K562 (cell line): Measurements from ENCODE around the gene SLC30A7. TPM values are rescaled to one million over a fixed set of nuclear protein-coding genes. Genes with fewer than 3 reads are reported as not detected.

Source experiments
- ARID3B ChIP-seq: fragments of 250-450 bp; sonication (Bioruptor Pico); IDR thresholded peaks from 2 replicates; pipeline ENCODE4 v1.4.0; 2020; ENCODE audit warnings: borderline replicate concordance
- CEBPG ChIP-seq, 3 experiments: fragments of 200-800 bp in 1 of 3; sonication (Bioruptor generic) in 1 of 3; sonication (generic) in 1 of 3; formaldehyde crosslinking in 1 of 3; IDR thresholded peaks in 2 of 3; conservative IDR thresholded peaks in 1 of 3; 2 replicates each; pipeline versions ENCODE4 v1.6.1 to v1.8.0; 2016 to 2022; ENCODE audit warnings: missing compliant biosample characterization in 2 of 3, missing genetic modification characterization in 2 of 3, mild to moderate bottlenecking in 1 of 3, missing genetic modification reagents in 1 of 3
- COPS2 ChIP-seq: fragments of 450-650 bp; conservative IDR thresholded peaks from 2 replicates; pipeline ENCODE4 v1.6.1; 2016; ENCODE audit warnings: mild to moderate bottlenecking, moderate library complexity
- EWSR1 ChIP-seq: fragments of 450-650 bp; IDR thresholded peaks from 2 replicates; pipeline ENCODE4 v1.6.1; 2018; ENCODE audit warnings: borderline replicate concordance, mild to moderate bottlenecking, low read depth, moderate library complexity; ENCODE audit not compliant: partially characterized antibody
- GTF2B ChIP-seq: IDR thresholded peaks from 2 replicates; pipeline ENCODE4 v1.6.1; 2011; ENCODE audit not compliant: insufficient read length; ENCODE audit errors: extremely low read depth
- GTF2F1 ChIP-seq: IDR thresholded peaks from 2 replicates; pipeline ENCODE4 v1.6.1; 2011; ENCODE audit warnings: low read depth, low read length, improper control_type of control experiment
- MYC ChIP-seq, 2 experiments: fragments of 250-450 bp in 1 of 2; sonication (Bioruptor Pico) in 1 of 2; IDR thresholded peaks; 2 replicates each; pipeline versions ENCODE4 v1.5.1 to v1.6.1; 2012 to 2021; ENCODE audit warnings: low read depth in 2 of 2, borderline replicate concordance in 1 of 2, improper control_type of control experiment in 1 of 2, low read length in 1 of 2, mild to moderate bottlenecking in 1 of 2, moderate library complexity in 1 of 2
- NR2C1 ChIP-seq, 2 experiments: fragments of 450-650 bp; IDR thresholded peaks; 2 replicates each; pipeline ENCODE4 v1.6.1; 2017; ENCODE audit warnings: mild to moderate bottlenecking in 2 of 2, antibody characterized with exemption in 1 of 2, inconsistent platforms in 1 of 2, missing compliant biosample characterization in 1 of 2, missing genetic modification characterization in 1 of 2
- PHF21A ChIP-seq: fragments of 450-650 bp; IDR thresholded peaks from 2 replicates; pipeline ENCODE4 v1.6.1; 2017; ENCODE audit warnings: low read depth, borderline replicate concordance
- TRIM28 ChIP-seq: fragments of 450-650 bp; IDR thresholded peaks from 2 replicates; pipeline ENCODE4 v1.6.1; 2017
- ZFP30 ChIP-seq: fragments of 250-450 bp; sonication (Bioruptor Pico); IDR thresholded peaks from 2 replicates; pipeline ENCODE4 v1.8.0; 2022; ENCODE audit warnings: moderate library complexity, mild to moderate bottlenecking, inconsistent platforms, borderline replicate concordance
- polyA plus RNA-seq, 8 experiments: library from polyadenylated mRNA; depleted of rRNA in 4 of 8; stranded (reverse) in 5 of 8; unstranded in 3 of 8; fragments of >200 nt; fragmentation: Nextera tagmentation in 2 of 8; fragmentation: Illumina TruSeq in 1 of 8; extraction: Ambion mirVana in 2 of 8; extraction: Trizol in 1 of 8; gene quantifications; 2 replicates each; pipeline versions ENCODE4 v1.2.1 to v1.2.3, GENCODE V29; 2011 to 2014; ENCODE audit warnings: inconsistent platforms in 1 of 8, missing spikeins in 1 of 8
- total RNA-seq, 7 experiments: library from RNA; depleted of rRNA in 6 of 7; stranded (reverse); fragments of >200 nt in 6 of 7; fragmentation: Illumina TruSeq in 2 of 7; extraction: Trizol in 2 of 7; gene quantifications; 2 replicates each; pipeline versions ENCODE4 v1.2.1 to v1.2.3, GENCODE V29; 2011 to 2021; ENCODE audit warnings: low replicate concordance in 1 of 7
- TF ChIP-seq, protein P1 (sequence below): fragments of 450-650 bp; IDR thresholded peaks from 2 replicates; pipeline ENCODE4 v1.6.1; 2016; ENCODE audit warnings: low read depth
- TF ChIP-seq, protein P2 (sequence below): fragments of 450-650 bp; IDR thresholded peaks from one replicate; pipeline ENCODE4 v1.6.1; 2018; ENCODE audit warnings: mild to moderate bottlenecking, moderate library complexity; ENCODE audit not compliant: partially characterized antibody

SLC30A7 gene
- total and polyA plus RNA-seq, 9 of the 15 experiments (the other 6 are each of a cell fraction or from before 2014, with no cell fraction given), result 3.5 to 17.1 (median 7.2) TPM

DNA sequence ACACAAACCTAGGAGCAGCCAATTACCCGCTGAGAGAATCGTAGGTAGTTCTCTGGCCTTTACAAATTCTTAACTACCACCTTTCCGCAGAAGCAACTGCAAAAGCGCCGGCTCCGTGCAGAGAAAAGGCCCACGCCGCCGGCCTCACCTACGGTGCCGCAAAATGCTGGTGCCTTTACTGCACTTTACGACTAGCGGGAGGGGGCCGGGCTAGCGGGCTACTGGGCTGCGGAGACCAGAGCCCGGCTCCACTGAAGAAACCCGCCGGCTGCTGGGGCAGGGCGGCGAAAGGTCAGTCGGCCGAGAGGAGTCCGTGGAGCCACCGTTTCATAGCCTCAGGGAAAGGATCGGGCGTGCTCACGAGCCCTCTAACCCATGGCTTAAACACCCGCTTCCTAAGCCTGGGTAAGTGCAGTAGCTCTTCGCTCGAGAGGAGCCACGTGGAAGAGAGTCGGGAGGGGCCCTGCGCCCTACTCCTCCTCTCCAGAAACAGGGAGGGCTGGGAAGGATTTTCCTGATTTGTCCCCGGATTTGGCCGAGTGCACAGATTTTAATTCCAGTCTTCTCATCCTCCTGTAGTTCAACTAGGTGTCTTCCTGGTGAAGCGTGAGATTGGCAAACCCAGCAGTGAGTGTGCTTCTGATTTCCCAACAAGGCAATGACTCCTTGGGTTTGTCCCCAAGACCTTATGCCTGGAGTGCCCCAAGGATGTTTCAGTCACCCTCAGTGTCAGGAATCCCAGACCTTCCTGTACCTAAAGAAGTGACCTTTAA lies 130.0 kb downstream of the SLC30A7 start, which contains the start of gene DPH5 (continued):
- 0 out of 2 replicates have a peak, but pooled peaks have one; percentile 56 for TF ChIP-seq GTF2F1
- no peak for TF ChIP-seq EWSR1
- no peak for TF ChIP-seq ZFP30 (CRISPR knock-in tag)
- no peak for TF ChIP-seq ARID3B (CRISPR knock-in tag)
- TF ChIP-seq, protein P1, sequence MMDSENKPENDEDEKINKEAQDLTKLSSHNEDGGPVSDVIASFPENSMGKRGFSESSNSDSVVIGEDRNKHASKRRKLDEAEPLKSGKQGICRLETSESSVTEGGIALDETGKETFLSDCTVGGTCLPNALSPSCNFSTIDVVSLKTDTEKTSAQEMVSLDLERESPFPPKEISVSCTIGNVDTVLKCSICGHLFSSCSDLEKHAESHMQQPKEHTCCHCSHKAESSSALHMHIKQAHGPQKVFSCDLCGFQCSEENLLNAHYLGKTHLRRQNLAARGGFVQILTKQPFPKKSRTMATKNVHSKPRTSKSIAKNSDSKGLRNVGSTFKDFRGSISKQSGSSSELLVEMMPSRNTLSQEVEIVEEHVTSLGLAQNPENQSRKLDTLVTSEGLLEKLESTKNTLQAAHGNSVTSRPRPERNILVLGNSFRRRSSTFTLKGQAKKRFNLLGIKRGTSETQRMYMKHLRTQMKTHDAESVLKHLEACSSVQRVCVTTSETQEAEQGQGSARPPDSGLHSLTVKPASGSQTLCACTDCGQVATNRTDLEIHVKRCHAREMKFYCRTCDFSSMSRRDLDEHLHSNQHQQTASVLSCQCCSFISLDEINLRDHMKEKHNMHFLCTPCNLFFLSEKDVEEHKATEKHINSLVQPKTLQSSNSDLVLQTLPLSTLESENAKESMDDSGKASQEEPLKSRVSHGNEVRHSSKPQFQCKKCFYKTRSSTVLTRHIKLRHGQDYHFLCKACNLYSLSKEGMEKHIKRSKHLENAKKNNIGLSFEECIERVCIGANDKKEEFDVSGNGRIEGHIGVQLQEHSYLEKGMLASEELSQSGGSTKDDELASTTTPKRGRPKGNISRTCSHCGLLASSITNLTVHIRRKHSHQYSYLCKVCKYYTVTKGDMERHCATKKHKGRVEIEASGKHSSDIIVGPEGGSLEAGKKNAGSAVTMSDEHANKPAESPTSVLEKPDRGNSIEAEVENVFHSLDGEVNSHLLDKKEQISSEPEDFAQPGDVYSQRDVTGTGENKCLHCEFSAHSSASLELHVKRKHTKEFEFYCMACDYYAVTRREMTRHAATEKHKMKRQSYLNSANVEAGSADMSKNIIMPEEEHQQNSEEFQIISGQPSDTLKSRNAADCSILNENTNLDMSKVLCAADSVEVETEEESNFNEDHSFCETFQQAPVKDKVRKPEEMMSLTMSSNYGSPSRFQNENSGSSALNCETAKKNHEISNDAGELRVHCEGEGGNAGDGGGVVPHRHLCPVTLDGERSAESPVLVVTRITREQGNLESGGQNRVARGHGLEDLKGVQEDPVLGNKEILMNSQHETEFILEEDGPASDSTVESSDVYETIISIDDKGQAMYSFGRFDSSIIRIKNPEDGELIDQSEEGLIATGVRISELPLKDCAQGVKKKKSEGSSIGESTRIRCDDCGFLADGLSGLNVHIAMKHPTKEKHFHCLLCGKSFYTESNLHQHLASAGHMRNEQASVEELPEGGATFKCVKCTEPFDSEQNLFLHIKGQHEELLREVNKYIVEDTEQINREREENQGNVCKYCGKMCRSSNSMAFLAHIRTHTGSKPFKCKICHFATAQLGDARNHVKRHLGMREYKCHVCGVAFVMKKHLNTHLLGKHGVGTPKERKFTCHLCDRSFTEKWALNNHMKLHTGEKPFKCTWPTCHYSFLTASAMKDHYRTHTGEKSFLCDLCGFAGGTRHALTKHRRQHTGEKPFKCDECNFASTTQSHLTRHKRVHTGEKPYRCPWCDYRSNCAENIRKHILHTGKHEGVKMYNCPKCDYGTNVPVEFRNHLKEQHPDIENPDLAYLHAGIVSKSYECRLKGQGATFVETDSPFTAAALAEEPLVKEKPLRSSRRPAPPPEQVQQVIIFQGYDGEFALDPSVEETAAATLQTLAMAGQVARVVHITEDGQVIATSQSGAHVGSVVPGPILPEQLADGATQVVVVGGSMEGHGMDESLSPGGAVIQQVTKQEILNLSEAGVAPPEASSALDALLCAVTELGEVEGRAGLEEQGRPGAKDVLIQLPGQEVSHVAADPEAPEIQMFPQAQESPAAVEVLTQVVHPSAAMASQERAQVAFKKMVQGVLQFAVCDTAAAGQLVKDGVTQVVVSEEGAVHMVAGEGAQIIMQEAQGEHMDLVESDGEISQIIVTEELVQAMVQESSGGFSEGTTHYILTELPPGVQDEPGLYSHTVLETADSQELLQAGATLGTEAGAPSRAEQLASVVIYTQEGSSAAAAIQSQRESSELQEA, result no peak
- TF ChIP-seq CEBPG (CRISPR knock-in tag; IDR thresholded peaks at IDR 0.05), result peak; percentile 52; the same call in 1 of the 2 replicates
- peak in 1 of 2 experiments; percentile 81; a peak in 2 of 4 replicates for TF ChIP-seq CEBPG (tag; conservative IDR thresholded peaks at IDR 0.05 in 1 of 2, IDR thresholded peaks at IDR 0.05 in 1 of 2)
- peak; percentile 51; the same call in 1 of the 2 replicates for TF ChIP-seq TRIM28
- TF ChIP-seq NR2C1 (IDR thresholded peaks at IDR 0.05), result no peak
- TF ChIP-seq NR2C1 (tag; IDR thresholded peaks at IDR 0.05), result no peak
- TF ChIP-seq PHF21A, result no peak
- TF ChIP-seq, protein P2, sequence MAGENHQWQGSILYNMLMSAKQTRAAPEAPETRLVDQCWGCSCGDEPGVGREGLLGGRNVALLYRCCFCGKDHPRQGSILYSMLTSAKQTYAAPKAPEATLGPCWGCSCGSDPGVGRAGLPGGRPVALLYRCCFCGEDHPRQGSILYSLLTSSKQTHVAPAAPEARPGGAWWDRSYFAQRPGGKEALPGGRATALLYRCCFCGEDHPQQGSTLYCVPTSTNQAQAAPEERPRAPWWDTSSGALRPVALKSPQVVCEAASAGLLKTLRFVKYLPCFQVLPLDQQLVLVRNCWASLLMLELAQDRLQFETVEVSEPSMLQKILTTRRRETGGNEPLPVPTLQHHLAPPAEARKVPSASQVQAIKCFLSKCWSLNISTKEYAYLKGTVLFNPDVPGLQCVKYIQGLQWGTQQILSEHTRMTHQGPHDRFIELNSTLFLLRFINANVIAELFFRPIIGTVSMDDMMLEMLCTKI, result no peak
- no peak for TF ChIP-seq COPS2
- no peak for TF ChIP-seq GTF2B
- TF ChIP-seq MYC (IDR thresholded peaks at IDR 0.05; ENCODE audit: low read depth, low read length), result peak; percentile 96
- TF ChIP-seq MYC (CRISPR knock-in tag; IDR thresholded peaks at IDR 0.05; ENCODE audit: borderline replicate concordance, low read depth), result peak; percentile 96
